SHP77 treated with DMSO at 0.1 percent for 48 hours (cell line): ENCODE results near the gene SORBS1.
A peak's percentile ranks its signal among the peaks of the same experiment; 100 is the strongest.

Source experiments
- DNase-seq: peaks from one replicate; lab custom pipeline; 2025; lab: John Stamatoyannopoulos, UW

SORBS1 gene

DNA sequence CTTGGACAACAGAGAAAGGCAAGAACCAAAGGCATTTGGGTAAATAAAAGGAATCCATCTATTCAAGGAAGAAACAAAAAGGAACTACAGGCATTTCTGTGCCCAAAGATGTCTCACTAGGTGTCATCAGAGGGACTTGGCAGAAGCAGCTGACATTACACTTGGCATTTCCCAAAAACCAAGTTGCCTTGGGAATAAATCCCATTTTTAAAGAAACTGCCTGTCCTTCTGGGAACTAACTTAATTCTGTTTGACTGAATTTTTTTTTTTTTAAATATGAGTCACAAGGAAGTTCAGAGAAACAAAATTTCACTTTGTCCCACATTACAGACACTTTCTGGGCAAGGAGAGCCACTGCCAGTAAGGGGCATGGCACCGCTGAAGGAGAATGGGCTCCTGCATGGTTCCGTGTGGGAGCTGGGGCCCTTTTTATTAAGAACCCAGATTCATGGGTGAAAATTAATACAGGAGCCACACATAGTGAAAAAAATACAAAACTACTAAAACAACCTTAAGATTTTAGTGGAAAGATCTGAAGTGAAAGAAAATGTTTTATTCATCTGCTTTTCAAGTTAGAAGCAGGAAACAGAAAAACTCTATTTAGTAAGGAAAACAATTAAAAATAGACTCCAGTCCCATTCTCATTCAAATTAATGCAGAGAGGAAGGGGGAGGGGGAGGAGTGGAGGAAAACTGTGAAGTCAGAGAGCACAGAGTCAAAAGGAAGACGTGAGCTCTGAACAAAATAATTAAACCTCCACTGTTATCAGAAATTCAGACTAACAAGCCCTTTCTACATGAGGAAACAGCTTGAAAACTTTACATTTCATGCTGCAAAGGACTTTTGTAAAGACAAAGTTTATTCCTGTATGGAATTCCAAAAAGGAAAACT, 151.9 kb downstream of the SORBS1 start:
- no peak for DNase-seq

DNA sequence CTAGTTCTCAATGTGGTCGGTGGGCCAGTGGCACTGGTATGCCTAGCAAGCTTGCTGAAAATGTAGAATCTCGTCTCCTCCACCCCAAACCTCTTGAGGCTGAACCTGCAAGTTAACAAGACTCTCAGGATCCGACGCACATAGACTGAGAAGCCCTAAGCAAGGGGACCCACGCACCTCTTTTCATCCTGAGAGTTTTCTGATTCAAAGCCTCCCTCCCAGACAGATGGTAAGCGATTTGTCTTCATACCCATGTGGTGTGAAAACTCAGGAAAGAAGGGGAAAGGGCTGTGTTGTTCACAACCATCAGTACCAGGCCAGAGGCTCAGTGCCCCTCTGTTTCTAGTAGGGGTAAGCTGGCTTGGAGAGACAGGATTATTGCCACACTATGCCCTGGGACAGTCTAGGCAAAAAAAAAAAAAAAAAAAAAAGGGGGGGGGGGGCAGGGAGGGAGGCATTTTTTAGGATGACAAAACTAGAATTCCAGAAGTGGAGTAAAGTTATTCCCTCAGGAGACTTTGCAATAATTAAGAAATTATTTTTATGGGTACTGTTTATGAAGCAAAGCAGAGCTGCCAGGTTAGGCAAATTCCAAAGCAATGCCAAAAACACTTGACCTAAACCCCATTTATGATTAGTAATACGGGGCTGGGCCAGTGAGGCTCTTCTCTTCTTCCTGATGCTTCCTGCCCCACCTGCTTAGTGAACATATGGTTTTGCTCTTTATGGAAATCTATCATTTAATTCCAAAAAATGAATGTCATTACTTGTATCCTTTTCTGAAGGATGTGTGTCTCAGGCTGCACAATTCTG, 152.8 kb downstream of the SORBS1 start:
- no peak for DNase-seq

DNA sequence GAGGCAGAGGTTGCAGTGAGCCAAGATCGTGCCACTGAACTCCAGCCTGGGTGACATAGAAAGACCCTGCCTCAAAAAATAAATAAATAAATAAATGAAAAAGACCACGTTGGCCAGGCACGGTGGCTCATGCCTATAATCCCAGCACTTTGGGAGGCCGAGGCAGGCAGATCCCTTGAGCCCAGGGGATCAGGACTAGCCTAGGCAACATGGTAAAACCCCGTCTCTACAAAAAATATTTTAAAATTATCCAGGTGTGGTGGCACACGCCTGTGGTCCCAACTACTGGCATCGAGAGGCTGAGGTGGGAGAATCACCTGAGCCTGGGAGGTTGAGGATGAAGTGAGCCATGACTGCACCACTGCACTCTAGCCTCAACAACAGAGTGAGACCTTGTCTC, 153.6 kb downstream of the SORBS1 start:
- DNase-seq: no peak

DNA sequence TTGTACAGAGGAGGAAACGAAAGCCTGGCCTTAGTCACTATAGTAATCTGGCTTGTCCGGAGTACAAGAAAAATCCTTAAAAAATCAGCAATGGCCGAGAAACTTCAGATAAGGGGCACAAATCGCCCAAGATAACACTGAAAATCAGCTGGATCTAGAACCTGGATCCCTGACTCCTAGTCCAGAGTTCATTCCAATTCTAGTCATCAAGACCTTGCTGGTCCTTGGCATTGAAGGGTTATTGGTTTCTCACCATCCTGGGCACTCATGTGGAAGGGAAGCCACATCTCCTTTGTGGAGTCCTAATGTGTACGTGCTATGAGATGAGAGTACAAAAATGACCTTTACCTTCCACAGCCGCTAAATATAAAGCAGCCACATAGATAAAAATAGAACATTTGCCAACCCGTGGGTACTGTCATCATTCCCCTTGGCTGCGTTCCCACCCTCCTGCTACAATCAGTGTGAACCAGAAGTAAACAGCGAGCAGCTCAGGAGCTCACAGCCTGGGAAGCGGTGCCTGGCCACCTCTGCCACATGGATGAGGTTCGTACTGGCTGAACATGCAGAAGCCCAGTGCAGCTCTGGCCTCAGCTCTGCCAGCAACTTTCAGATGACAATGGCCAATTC, 154.4 kb downstream of the SORBS1 start:
- DNase-seq: peak; percentile 90

DNA sequence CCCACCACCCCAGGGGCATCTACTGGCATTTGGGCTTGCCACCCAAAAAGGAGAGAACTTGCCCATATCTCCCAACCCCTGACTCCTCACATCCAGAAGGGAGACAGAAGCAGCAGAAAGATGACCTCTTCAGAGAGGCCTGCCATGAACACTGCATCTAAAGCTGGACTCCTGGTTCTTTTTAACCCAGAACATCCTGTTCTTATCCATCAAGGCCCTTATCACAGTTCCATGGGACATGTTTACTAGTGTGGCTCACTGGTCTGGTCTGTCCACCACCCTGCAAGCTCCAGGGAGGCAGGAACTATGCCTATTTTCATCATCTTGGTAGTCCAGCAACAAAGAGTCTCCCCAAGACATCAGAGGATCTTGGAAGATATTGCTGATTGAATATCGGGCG, 155.5 kb downstream of the SORBS1 start:
- no peak for DNase-seq

DNA sequence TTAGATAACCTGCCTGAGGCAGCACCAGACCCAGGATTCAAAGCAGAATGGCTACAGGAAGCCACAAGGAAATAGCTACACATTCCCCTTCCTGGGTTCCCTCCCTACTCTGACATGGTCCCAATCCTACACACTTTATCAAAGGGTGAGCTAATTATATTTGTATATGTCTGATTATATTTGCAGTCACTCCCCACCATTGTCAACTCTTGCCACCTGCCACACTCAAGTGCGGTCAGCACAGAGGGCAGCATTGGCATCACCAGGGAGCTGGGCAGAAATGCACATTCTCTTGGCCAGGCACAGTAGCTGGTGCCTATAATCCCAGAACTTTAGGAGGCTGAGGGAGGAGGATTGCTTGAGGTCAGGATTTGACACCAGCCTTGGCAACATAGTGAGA, 156.3 kb downstream of the SORBS1 start:
- DNase-seq: no peak

DNA sequence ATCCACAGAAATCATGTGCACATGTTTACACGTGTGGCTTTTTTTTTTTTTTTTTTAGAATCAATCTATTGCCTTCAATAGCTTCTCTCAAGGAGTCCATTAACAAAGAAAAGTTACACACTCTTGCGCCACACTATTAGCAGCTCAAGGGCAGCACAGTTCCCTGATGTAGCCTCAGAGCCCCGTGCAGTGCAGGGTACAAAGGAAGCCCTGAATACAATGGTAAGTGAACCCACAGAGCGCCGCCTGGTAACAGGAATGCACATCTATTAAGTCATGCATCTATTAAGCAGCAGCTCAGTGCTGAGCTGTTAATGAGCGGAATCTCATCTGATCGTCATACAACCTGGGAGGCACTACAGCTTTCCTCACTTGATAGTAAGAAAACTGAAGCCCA, 156.7 kb downstream of the SORBS1 start:
- no peak for DNase-seq

DNA sequence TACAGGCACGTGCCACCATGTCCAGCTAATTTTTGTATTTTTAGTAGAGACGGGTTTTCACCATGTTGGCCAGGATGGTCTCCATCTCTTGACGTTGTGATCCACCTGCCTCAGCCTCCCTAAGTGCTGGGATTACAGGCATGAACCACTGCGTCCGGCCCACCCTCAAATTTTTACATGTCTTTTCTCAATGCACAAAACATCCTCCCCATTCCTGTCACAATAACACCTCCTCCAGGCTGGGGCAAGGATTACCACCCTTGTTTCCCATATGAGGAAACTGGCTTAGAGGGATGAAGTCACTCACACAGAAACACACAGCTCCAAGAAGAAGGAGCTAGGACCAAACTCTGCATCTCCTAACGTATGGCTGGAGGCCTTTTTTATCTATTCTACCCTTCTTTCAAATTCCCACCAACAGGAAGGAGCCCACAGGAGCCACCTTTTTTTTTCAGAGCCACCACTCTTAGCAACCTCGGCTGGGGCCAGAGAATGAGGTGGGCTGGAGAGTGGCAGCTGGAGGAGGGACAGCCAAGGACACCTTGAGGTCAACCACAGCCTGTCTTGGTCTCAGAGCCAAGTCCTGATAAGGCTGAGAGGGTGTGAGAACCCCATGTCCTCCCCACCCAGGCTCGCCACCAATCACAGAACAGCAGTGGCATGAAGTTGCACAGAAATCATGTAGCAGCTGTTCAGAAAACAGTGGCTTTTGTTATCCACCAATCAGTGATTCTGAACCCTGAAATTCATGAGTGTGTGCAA, 157.3 kb downstream of the SORBS1 start:
- no peak for DNase-seq

DNA sequence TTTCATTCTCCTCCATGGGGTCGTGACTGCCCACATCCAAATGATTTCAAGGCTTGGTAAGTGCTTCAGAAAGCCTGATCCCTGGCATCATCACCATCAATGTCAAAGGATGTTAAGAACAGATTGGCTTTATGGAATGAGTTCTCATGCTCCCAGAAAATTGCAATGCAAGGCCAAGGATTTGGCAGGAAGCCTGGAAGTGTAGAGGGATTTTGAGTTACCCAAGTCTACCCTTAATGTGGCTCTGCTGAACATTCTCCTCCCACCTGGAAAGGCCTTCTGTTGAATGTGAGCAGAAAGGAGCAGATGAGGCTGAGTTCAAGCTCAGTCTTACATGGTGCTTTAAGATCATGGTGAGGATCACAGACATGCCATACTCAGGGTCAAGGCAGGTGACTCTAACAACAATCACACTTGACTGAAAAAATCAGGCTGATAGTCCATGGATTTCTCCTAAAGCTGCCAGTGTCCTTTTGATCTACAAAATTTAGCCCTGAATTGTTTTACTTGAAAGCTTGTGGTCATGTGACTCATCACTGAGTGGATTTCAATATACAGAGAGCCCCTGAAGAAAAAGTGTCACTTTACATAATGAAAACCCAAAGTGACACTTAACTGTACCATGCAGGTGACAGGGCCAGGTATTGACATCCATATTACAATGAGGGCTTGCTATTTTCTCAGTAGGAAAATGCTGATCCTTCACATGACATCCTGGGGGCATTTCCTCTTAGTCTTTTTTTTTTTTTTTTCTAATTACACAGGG, 159.3 kb downstream of the SORBS1 start:
- no peak for DNase-seq

DNA sequence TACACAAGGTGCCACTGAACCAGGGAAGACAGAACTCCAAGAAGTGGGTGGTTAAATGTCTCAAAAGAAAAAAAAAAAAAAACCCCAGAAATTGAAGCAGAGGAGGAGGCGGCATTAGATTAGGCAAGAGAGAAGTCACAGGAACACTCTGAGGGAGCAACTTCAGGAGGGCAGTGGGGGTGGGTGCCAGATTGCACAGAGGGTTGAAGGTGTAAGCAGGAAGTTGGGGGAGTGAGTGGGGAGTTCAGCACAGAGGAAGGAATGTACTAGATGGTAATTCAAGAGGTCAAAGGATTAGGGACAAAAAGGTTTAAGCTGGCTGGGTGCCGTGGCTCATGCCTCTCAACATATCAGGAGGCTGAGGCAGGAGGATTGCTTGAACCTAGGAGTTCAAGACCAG, 160.4 kb downstream of the SORBS1 start:
- DNase-seq: no peak

DNA sequence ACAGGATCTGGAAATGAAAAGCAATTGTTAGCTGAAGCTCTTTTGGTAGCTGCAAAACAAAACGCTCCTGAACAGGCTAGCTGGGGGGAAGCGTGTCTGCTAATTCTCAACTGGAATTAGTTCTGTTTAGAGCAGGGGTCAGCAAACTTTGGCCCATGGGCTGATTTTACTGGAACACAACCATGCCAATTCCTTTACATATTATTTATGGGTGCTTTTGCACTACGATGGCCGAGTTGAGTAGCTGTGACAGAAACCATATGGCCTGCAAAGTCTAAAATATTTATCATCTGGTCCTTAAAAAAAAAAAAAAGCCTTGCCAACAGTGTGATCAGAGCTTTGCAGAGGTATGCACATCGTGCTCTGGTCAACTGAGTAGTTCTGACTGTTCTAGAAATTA, 162.0 kb downstream of the SORBS1 start:
- no peak for DNase-seq

DNA sequence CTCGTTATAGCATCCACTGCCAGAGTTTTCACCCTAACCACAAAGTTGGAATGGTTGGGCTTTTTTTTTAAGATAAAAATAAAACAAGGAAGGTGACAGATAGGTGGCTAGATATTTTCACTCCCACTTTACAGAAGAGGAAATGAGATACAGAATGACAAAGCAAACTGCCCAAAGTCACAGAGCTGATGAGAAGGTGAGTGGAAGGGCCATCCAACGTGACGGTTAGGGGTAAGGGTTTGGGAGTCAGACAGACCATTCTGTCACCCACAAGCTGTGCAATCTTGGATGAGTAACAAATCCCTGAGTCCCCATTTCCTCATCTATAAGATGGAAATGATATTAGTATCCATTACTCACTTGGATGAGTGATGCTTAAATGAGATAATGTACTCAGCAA, 163.4 kb downstream of the SORBS1 start:
- no peak for DNase-seq

DNA sequence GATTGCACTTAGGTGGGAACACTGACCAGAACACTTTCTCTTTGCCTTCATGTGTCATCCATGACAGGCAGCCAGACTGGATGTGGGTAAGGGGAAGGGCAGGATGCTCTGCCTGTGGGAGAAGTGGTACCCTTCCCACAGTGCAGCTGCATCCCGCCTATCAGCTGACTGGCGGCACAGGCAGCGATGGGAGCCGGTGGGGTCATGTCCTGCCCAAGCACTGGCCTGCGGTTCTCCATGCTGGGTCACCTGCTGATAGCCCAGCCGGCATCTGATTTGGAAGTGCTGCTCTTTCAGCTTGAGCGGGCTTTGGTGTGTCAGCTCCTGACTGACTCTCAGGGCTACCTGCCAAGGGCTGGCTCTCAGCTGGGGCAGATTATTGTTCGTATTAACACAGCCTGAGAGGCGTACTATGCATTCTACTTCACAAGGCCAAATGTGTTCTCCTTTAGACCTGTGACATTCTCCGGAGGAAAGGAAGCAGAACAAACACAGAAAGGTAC, 165.2 kb downstream of the SORBS1 start:
- no peak for DNase-seq

DNA sequence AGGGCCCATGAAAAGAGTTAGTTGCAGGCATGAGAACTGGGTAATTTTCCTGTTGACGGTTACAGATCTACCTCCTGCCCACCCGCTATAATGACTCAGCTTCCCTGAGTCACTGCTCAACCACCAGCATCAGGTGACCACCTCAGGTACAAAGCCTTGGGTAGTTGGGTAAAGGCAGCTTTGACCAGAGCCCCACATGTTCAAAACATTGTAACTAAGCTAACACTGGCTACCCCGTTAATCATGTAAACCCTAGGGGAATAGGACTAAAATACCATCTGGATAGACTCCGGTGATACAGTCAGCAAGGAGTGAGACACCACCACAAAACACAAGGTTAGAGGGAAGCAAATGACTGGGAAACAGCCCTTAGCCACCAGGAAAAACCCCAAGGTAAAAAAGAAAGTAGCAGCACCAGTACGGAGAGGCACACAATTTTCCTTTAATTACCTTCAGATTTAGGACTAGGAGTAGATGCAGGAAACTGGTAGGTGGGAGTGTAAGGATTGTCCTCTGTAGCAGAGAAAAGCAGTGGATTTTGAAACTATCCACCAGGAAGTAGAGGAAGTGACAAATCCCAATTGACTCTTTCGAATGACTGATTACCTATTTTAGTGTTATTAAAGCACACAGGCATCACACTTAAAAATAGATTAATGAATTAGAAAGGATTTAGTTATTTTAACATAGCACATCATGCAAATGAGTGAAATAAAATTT, 166.8 kb downstream of the SORBS1 start:
- no peak for DNase-seq

DNA sequence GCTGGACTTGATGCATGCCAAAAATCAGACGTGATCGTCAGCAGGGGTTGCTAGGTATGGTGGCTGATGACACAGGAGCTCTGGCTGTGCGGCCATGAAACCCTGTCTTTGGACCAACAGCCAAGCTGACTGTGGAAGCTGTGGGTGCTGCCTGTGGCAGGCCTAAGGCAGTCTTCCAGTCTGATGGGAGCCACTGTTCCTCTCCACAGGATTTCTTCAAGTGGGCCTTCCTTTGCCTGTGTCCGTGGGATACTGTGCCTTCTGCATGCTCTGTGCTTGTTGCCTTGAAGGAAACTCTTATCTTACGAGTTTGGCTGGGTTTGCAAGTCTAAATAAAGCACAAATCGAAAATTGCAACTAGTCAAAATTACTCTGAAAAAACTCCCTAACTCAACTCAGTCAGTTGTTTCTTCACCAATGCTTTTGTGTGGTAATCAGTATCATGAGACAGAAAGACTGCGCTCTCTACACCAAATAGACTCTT, 168.4 kb downstream of the SORBS1 start:
- no peak for DNase-seq

DNA sequence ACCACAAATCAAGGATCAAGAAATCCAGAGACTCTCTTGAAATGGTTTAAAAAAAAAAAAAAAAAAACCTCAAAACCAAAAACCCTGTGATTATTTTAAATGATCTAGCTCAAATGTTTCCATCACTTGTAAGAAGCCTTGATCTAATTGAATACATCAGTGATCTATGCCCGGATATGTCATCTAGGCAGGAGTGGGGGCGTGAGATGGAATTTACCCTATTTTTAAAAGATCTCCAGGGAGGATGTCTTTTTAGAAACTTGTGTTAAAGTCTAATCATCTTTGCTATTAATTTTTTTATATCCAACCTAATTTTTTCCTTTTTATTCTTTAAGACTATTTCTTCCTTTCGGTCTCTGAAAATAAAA, 169.0 kb downstream of the SORBS1 start:
- no peak for DNase-seq

DNA sequence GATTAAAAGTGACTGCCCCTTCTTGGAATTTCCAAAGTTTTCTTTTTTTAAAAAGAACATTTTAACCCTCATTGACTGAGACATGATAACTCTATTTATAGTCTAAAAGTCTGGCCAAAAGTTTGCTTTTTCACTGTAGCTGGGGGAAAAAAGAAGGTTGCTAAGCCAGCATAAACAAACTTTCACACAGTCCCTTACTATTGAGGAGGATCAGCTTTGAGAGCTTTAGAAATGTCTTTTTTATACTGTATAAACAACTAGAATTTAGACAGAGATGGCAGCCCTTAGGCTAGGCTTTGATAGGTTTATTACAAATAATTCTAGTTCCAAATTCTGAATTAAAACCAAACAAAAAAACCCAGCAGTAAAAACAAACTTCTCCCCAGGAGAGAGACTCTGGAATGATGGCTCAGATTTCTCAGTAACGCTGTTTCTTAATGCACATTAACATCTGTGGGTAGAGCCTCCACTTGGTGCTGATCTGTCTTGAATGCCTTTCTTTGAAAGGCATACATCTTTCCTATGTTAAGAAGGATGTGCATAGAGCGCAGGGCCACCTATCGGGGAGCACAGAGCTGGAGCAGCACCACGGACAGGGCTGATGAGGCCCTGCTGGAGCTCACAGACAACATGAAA, 169.5 kb downstream of the SORBS1 start:
- no peak for DNase-seq

DNA sequence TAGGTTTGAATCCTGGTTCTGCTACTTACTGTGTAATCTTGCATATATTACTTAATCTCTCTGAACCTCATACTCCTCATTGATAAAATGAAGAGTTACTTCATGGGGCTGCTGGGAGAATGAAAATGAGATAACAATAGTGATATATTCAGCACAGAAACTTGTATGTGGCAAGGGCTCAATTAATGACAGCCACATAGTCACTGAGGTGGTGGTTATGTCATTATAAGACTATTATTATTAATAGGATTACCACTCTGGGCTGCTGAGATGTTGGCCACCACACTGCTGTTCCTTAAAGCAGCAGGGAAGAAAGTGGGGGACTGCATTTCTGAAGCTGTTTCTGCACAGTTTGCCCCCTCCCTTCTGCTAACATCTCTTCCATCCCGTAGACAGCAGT, 170.0 kb downstream of the SORBS1 start:
- DNase-seq: no peak

DNA sequence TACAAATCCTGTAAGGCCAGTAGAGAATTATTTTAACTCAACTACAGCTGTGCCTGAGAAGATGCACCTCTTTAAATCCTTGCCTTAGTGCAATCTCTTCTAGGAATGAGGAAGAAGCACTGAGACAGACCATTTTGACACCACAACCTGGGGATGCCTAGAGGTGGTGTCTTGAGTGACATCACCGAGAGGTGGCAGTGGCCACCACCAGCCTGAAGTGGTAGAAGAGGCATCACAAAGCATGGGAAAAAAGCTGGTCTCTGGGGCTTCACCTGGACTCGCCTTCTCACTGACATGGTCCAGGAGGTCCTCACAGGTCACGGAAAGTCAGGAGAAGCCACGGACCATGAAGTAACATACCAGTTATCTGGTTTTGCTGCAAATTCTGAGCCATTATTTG, 171.2 kb downstream of the SORBS1 start:
- no peak for DNase-seq

DNA sequence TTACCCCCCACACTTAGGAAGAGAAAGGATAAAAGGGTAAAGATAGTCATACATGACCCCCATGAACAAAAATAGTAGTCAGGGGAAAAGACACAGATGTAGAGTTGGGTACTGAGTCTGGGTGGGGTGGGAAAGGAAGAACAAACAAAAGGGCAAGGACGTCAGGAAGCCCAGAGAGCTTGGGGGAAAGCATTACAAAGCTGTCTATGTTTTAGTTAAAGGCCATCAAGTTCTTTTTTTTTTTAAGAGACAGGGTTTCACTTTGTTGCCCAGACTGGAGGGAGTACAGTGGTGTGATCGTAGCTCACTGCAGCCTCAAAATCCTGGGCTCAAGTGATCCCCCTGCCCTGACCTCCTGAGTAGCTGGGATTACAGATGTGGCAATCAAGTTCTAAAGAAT, 172.0 kb downstream of the SORBS1 start:
- DNase-seq: no peak
